ENCODE results near the gene SMYD3. TPM values are rescaled to one million over a fixed set of nuclear protein-coding genes. Genes with fewer than 3 reads are reported as not detected.
"Not testable (repeated sequence)": the region's sequence is repeated elsewhere in the genome, so short reads cannot be mapped to it uniquely, and the experiment has no call there.

The SMYD3 gene
- polyA plus RNA-seq, 1 donor from 2014 or later: 48.6 TPM

GRCh38 chr1:246074421-246074820 lies 432.7 kb downstream of the SMYD3 start:
- Histone ChIP-seq H3K9me2 (ENCODE audit: insufficient read depth, low read length) (no peaks in the 10 kb centered on the region), H3K27me3 (ENCODE audit: insufficient read depth, low read depth, low read length) (no peaks in the 10 kb centered on the region), H3K9ac (ENCODE audit: low read length) (no peak overlapping the region), H3K9me3 (ENCODE audit: low read length) (no peaks in the 10 kb centered on the region), H2AFZ (ENCODE audit: low read depth, low read length) (no peak overlapping the region), H3K4me3 (ENCODE audit: low read length) (no peak overlapping the region), H3K79me2 (replicated peaks; ENCODE audit: insufficient read depth, low read length) (no peaks in the 10 kb centered on the region), H4K20me1 (ENCODE audit: insufficient read depth) (no peaks in the 10 kb centered on the region), H3K36me3 (ENCODE audit: insufficient read depth, low read length) (no peaks in the 10 kb centered on the region), H3F3A (ENCODE audit: insufficient read depth, low read length, poor library complexity, severe bottlenecking) (no peaks in the 10 kb centered on the region), H3K27ac (ENCODE audit: low read length) (no peak overlapping the region), H3K4me2 (ENCODE audit: low read length) (no peak overlapping the region)
- no peak for TF ChIP-seq POLR2AphosphoS5 (IDR thresholded peaks at IDR 0.05)
- no peak for TF ChIP-seq RAD21 (conservative IDR thresholded peaks at IDR 0.05)
- no peak for TF ChIP-seq MXI1 (conservative IDR thresholded peaks at IDR 0.05; ENCODE audit: poor library complexity, severe bottlenecking)
- TF ChIP-seq EP300 (conservative IDR thresholded peaks at IDR 0.05; ENCODE audit: poor library complexity, severe bottlenecking): no peak
- TF ChIP-seq REST (IDR thresholded peaks at IDR 0.05; ENCODE audit: borderline replicate concordance): no peak
- TF ChIP-seq SMC3 (conservative IDR thresholded peaks at IDR 0.05; ENCODE audit: poor library complexity): no peak
- TF ChIP-seq TAF1 (IDR thresholded peaks at IDR 0.05; ENCODE audit: low read depth): no peak
- TF ChIP-seq CTCF (IDR thresholded peaks at IDR 0.05; ENCODE audit: poor library complexity, severe bottlenecking): no peak
- TF ChIP-seq EZH2 (IDR thresholded peaks at IDR 0.05; ENCODE audit: borderline replicate concordance, insufficient read depth, low read length, poor library complexity, severe bottlenecking): no peak

GRCh38 chr1:246072456-246072955 lies 434.6 kb downstream of the SMYD3 start:
- TF ChIP-seq REST (IDR thresholded peaks at IDR 0.05; ENCODE audit: borderline replicate concordance) (no peak), CTCF (IDR thresholded peaks at IDR 0.05; ENCODE audit: poor library complexity, severe bottlenecking) (no peak), EP300 (conservative IDR thresholded peaks at IDR 0.05; ENCODE audit: poor library complexity, severe bottlenecking) (no peak), TAF1 (IDR thresholded peaks at IDR 0.05; ENCODE audit: low read depth) (no peak), RAD21 (conservative IDR thresholded peaks at IDR 0.05) (no peak), EZH2 (IDR thresholded peaks at IDR 0.05; ENCODE audit: borderline replicate concordance, insufficient read depth, low read length, poor library complexity, severe bottlenecking) (no peak), MXI1 (conservative IDR thresholded peaks at IDR 0.05; ENCODE audit: poor library complexity, severe bottlenecking) (no peak), POLR2AphosphoS5 (IDR thresholded peaks at IDR 0.05) (no peak), SMC3 (conservative IDR thresholded peaks at IDR 0.05; ENCODE audit: poor library complexity) (no peak)
- H4K20me1 ChIP-seq (ENCODE audit: insufficient read depth): no peaks in the 10 kb centered on the region

GRCh38 chr1:246071981-246072380 lies 435.1 kb downstream of the SMYD3 start:
- not testable (repeated sequence) for H3K4me3 ChIP-seq (ENCODE audit: low read length); H3F3A ChIP-seq (ENCODE audit: insufficient read depth, low read length, poor library complexity, severe bottlenecking); H3K36me3 ChIP-seq (ENCODE audit: insufficient read depth, low read length); H3K27ac ChIP-seq (ENCODE audit: low read length); H3K4me2 ChIP-seq (ENCODE audit: low read length); H3K27me3 ChIP-seq (ENCODE audit: insufficient read depth, low read depth, low read length); H3K9ac ChIP-seq (ENCODE audit: low read length); H4K20me1 ChIP-seq (ENCODE audit: insufficient read depth); H3K9me2 ChIP-seq (ENCODE audit: insufficient read depth, low read length); H3K9me3 ChIP-seq (ENCODE audit: low read length); H3K79me2 ChIP-seq (replicated peaks; ENCODE audit: insufficient read depth, low read length); H2AFZ ChIP-seq (ENCODE audit: low read depth, low read length)

More at GRCh38 chr1:246072456-246072955, 434.6 kb downstream of the SMYD3 start:
- no peaks in the 10 kb centered on the region for H3F3A ChIP-seq (ENCODE audit: insufficient read depth, low read length, poor library complexity, severe bottlenecking)
- H3K9me3 ChIP-seq (ENCODE audit: low read length): no peaks in the 10 kb centered on the region
- H3K4me2 ChIP-seq (ENCODE audit: low read length): no peak overlapping the region
- H3K9ac ChIP-seq (ENCODE audit: low read length): no peak overlapping the region
- H3K4me3 ChIP-seq (ENCODE audit: low read length): no peak overlapping the region
- H3K9me2 ChIP-seq (ENCODE audit: insufficient read depth, low read length): no peaks in the 10 kb centered on the region
- no peaks in the 10 kb centered on the region for H3K36me3 ChIP-seq (ENCODE audit: insufficient read depth, low read length)
- H3K27ac ChIP-seq (ENCODE audit: low read length): no peak overlapping the region
- H2AFZ ChIP-seq (ENCODE audit: low read depth, low read length): no peak overlapping the region
- H3K79me2 ChIP-seq (replicated peaks; ENCODE audit: insufficient read depth, low read length): no peaks in the 10 kb centered on the region
- H3K27me3 ChIP-seq (ENCODE audit: insufficient read depth, low read depth, low read length): no peaks in the 10 kb centered on the region

Data from neural cell (in vitro differentiated cells).